Breast epithelium (tissue), 3 donors: Measurements from ENCODE around the gene KRT222.

Experiments
- POLR2A ChIP-seq: fragments of 450-650 bp; IDR thresholded peaks from one replicate; pipeline ENCODE4 v1.6.1; 2016; ENCODE audit warnings: antibody characterized with exemption, mild to moderate bottlenecking, moderate library complexity
- POLR2AphosphoS5 ChIP-seq, 3 donors: sonication (generic); formaldehyde crosslinking; IDR thresholded peaks; one replicate each; pipeline ENCODE4 v1.6.1; 2017; ENCODE audit warnings: antibody characterized with exemption in 3 of 3

- no peak for TF ChIP-seq POLR2A
- TF ChIP-seq POLR2AphosphoS5 (IDR thresholded peaks at IDR 0.05): no peak
Measured at GRCh38 chr17:40702271-40702670, 37.3 kb upstream of the KRT222 start.
